Transverse colon (tissue), 3 donors: Measurements from ENCODE around the gene TRABD2B.

Experiments used
- CTCF ChIP-seq, 5 experiments: fragments of 200-600 bp in 3 of 5; fragments of 450-650 bp in 2 of 5; sonication (generic) in 3 of 5; IDR thresholded peaks; 1 replicate in 2 of 5; 2 replicates in 3 of 5; pipeline ENCODE4 v1.5.1; 2016 to 2017; ENCODE audit warnings: antibody characterized with exemption in 5 of 5, inconsistent platforms in 3 of 5, mild to moderate bottlenecking in 2 of 5, moderate library complexity in 1 of 5
- EP300 ChIP-seq: sonication (generic); formaldehyde crosslinking; IDR thresholded peaks from one replicate; pipeline ENCODE4 v1.6.1; 2017; ENCODE audit warnings: antibody characterized with exemption, low read depth

DNA sequence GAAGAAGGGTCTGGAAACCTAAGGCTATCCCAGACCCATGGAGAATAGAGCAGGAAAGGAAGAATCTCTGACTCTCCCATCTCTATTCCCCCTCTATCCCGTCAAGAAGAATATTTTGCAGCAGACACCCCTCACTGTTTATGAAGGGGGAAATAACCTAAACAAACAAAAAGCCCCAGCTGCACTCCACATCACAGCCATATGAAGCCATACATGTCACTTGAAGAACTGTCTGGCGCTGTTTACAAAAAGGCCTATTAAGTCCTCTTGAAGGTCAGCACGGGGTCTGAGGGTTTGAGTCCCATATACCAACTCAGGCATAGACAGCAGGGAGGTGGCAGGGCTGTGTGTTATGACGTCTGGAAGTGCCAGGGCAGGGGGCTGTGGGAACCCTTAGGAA lies 31.4 kb downstream of the TRABD2B start:
- no peak for TF ChIP-seq EP300
- TF ChIP-seq CTCF (IDR thresholded peaks at IDR 0.05): no peak
